Lung (tissue), 12 donors: ENCODE measurements around the gene NLGN1. TPM values are rescaled to one million over a fixed set of nuclear protein-coding genes. Genes with fewer than 3 reads are reported as not detected.

Experiments used
- ATAC-seq: fragments of 200-7000 bp; cut with Tn5 transposase; one replicate; pipeline ENCODE4 v1.9.1; 2020; ENCODE audit warnings: moderate number of reproducible peaks; ENCODE audit not compliant: insufficient read depth, low FRiP score
- DNase-seq, 3 donors: peaks; one replicate each; pipeline ENCODE4 v3.0.0-alpha.2; 2013 to 2017
- H3K27ac ChIP-seq, 2 donors: one replicate each; pipeline ENCODE4 v1.5.1; 2013; ENCODE audit warnings: mild to moderate bottlenecking in 2 of 2, moderate library complexity in 2 of 2, control low read depth in 1 of 2, inconsistent platforms in 1 of 2, low read depth in 1 of 2, low read length in 1 of 2
- H3K27me3 ChIP-seq, 3 donors: one replicate each; pipeline ENCODE4 v1.5.1; 2013; ENCODE audit warnings: low read length in 2 of 3; ENCODE audit not compliant: control insufficient read depth in 3 of 3, insufficient read depth in 3 of 3
- H3K36me3 ChIP-seq, 4 donors: one replicate each; pipeline ENCODE4 v1.5.1; 2013; ENCODE audit warnings: low read length in 4 of 4, mild to moderate bottlenecking in 1 of 4, moderate library complexity in 1 of 4; ENCODE audit not compliant: control insufficient read depth in 4 of 4, insufficient read depth in 4 of 4
- H3K4me1 ChIP-seq, 5 donors: one replicate each; pipeline ENCODE4 v1.5.1; 2013; ENCODE audit warnings: low read length in 5 of 5, mild to moderate bottlenecking in 2 of 5, moderate library complexity in 1 of 5; ENCODE audit not compliant: control insufficient read depth in 5 of 5, insufficient read depth in 5 of 5
- H3K4me3 ChIP-seq: one replicate; pipeline ENCODE4 v1.5.1; 2013; ENCODE audit warnings: mild to moderate bottlenecking, control low read depth, moderate library complexity
- H3K9ac ChIP-seq, 2 donors: one replicate each; pipeline ENCODE4 v1.5.1; 2013; ENCODE audit warnings: low read length in 2 of 2, control low read depth in 1 of 2; ENCODE audit not compliant: insufficient read depth in 1 of 2
- H3K9me3 ChIP-seq, 4 donors: one replicate each; pipeline ENCODE4 v1.5.1; 2013; ENCODE audit warnings: low read length in 3 of 4, mild to moderate bottlenecking in 1 of 4, moderate library complexity in 1 of 4; ENCODE audit not compliant: control insufficient read depth in 4 of 4, insufficient read depth in 3 of 4
- CTCF ChIP-seq: IDR thresholded peaks from 2 replicates; pipeline ENCODE4 v1.5.1; 2012; ENCODE audit warnings: mild to moderate bottlenecking; ENCODE audit errors: control extremely low read depth, extremely low read depth
- WGBS, 2 donors: extraction: QIAGEN DNeasy Blood & Tissue Kit; methylation state at CpG; one replicate each; pipeline ENCODE4 v1.1.7; 2013; 5-methylcytosine and 5-hydroxymethylcytosine counted together
- polyA plus RNA-seq, 2 donors: library from polyadenylated mRNA; stranded (reverse); fragments of 200-250 nt; gene quantifications; one replicate each; pipeline ENCODE4 v1.2.1, GENCODE V29; 2013
- total RNA-seq, 2 donors: library from RNA; depleted of rRNA in 1 of 2; stranded (reverse); fragments of >200 nt in 1 of 2; gene quantifications; one replicate each; pipeline ENCODE4 v1.2.1, GENCODE V29; 2014 to 2021
- donor health status: control.
- donor health status: control.
- donor health status: Bipolar disorder and iron deficiency.
- donor health status: healthy.
- donor health status: DM: yes; HTN: yes; CAD: no.

The NLGN1 gene
- total and polyA plus RNA-seq, 4 donors = 0.24 to 22.2 (median 1.9) TPM

GRCh38 chr3:173676094-173676493, 278.6 kb downstream of the NLGN1 start:
- Histone ChIP-seq H3K4me3 (no peak overlapping the region), H3K36me3 (no peaks in the 10 kb centered on the region), H3K27me3 (no peaks in the 10 kb centered on the region), H3K9ac (no peak overlapping the region), H3K4me1 (no peaks in the 10 kb centered on the region), H3K27ac (no peak overlapping the region), H3K9me3 (no peaks in the 10 kb centered on the region)
- no peak for ATAC-seq
- no peak for DNase-seq
- 41 to 76% methylated on average over 1 of the region's 1 CpG for WGBS, 2 donors
- no peak for TF ChIP-seq CTCF

GRCh38 chr3:173681188-173681678, 283.7 kb downstream of the NLGN1 start:
- no peaks in the 10 kb centered on the region for H3K36me3 ChIP-seq
- no peak overlapping the region for H3K4me3 ChIP-seq
- WGBS, 2 donors = 95 to 97% methylated on average over 1 of the region's 1 CpG
- no peak for TF ChIP-seq CTCF
- H3K27me3 ChIP-seq = no peaks in the 10 kb centered on the region
- H3K27ac ChIP-seq = no peak overlapping the region
- ATAC-seq (no peak), DNase-seq (no peak)
- peaks cover 0 to 7% (median 0%) of the 10 kb centered on the region in 5 donors for H3K4me1 ChIP-seq
- no peak overlapping the region for H3K9ac ChIP-seq
- H3K9me3 ChIP-seq = no peaks in the 10 kb centered on the region

- no peak overlapping the region for H3K4me3 ChIP-seq
- H3K27ac ChIP-seq = no peak overlapping the region
- no peak for TF ChIP-seq CTCF
- WGBS, 2 donors = 86 to 87% methylated on average over 2 of the region's 2 CpGs
- no peak overlapping the region for H3K9ac ChIP-seq
- H3K36me3 ChIP-seq = no peaks in the 10 kb centered on the region
- ATAC-seq = no peak
- H3K4me1 ChIP-seq = peaks cover 0 to 7% (median 0%) of the 10 kb centered on the region in 5 donors
- H3K9me3 ChIP-seq = no peaks in the 10 kb centered on the region
- DNase-seq = no peak
- H3K27me3 ChIP-seq = no peaks in the 10 kb centered on the region
Observed at GRCh38 chr3:173685456-173685855, 287.9 kb downstream of the NLGN1 start.
